Liver (tissue), 9 donors: ENCODE measurements around the gene ZW10. TPM values are rescaled to one million over a fixed set of nuclear protein-coding genes. Genes with fewer than 3 reads are reported as not detected.

Source experiments
- DNase-seq: peaks from one replicate; pipeline ENCODE4 v3.0.0-alpha.2; 2017; ENCODE audit warnings: low spot score
- H3K27ac ChIP-seq, 2 donors: one replicate each; pipeline ENCODE4 v1.7.0; 2013; ENCODE audit warnings: inconsistent platforms in 2 of 2, low read length in 2 of 2, control low read depth in 1 of 2, low read depth in 1 of 2, mild to moderate bottlenecking in 1 of 2
- H3K27me3 ChIP-seq, 4 donors: one replicate each; pipeline versions ENCODE4 v1.6.1 to v1.7.0; 2013; ENCODE audit warnings: low read length in 3 of 4, inconsistent platforms in 1 of 4, mild to moderate bottlenecking in 1 of 4, moderate library complexity in 1 of 4; ENCODE audit not compliant: control insufficient read depth in 4 of 4, insufficient read depth in 4 of 4
- H3K36me3 ChIP-seq, 4 donors: one replicate each; pipeline versions ENCODE4 v1.6.1 to v1.7.0; 2013; ENCODE audit warnings: low read length in 3 of 4, mild to moderate bottlenecking in 3 of 4, low read depth in 1 of 4, moderate library complexity in 1 of 4; ENCODE audit not compliant: control insufficient read depth in 4 of 4, insufficient read depth in 3 of 4
- H3K4me1 ChIP-seq, 4 donors: one replicate each; pipeline versions ENCODE4 v1.6.1 to v1.7.0; 2013; ENCODE audit warnings: low read length in 3 of 4, mild to moderate bottlenecking in 3 of 4, moderate library complexity in 1 of 4; ENCODE audit not compliant: control insufficient read depth in 4 of 4, insufficient read depth in 4 of 4
- H3K4me3 ChIP-seq, 3 donors: one replicate each; pipeline versions ENCODE4 v1.6.1 to v1.7.0; 2013; ENCODE audit warnings: low read length in 3 of 3, control low read depth in 1 of 3, low read depth in 1 of 3, mild to moderate bottlenecking in 1 of 3
- H3K9ac ChIP-seq, 2 donors: one replicate each; pipeline ENCODE4 v1.7.0; 2013; ENCODE audit warnings: low read length in 2 of 2, mild to moderate bottlenecking in 2 of 2, moderate library complexity in 2 of 2, control low read depth in 1 of 2, low read depth in 1 of 2
- H3K9me3 ChIP-seq, 4 donors: one replicate each; pipeline versions ENCODE4 v1.6.1 to v1.7.0; 2013; ENCODE audit warnings: low read length in 3 of 4; ENCODE audit not compliant: control insufficient read depth in 4 of 4
- EGR1 ChIP-seq, 2 donors: IDR thresholded peaks; 2 replicates each; pipeline ENCODE4 v1.6.1; 2016 to 2018; ENCODE audit warnings: antibody characterized with exemption in 2 of 2, low read depth in 2 of 2
- FOXA1 ChIP-seq: IDR thresholded peaks from 2 replicates; pipeline ENCODE4 v1.6.1; 2016; ENCODE audit warnings: antibody characterized with exemption
- FOXA2 ChIP-seq: IDR thresholded peaks from 2 replicates; pipeline ENCODE4 v1.6.1; 2016; ENCODE audit warnings: antibody characterized with exemption
- GABPA ChIP-seq, 2 donors: IDR thresholded peaks in 1 of 2; conservative IDR thresholded peaks in 1 of 2; 2 replicates each; pipeline ENCODE4 v1.6.1; 2016; ENCODE audit warnings: antibody characterized with exemption in 2 of 2, mild to moderate bottlenecking in 1 of 2, moderate library complexity in 1 of 2
- HNF4A ChIP-seq, 2 donors: conservative IDR thresholded peaks; 2 replicates each; pipeline ENCODE4 v1.6.1; 2016; ENCODE audit warnings: antibody characterized with exemption in 2 of 2, mild to moderate bottlenecking in 2 of 2
- HNF4G ChIP-seq: IDR thresholded peaks from 2 replicates; pipeline ENCODE4 v1.6.1; 2016; ENCODE audit warnings: antibody characterized with exemption
- JUND ChIP-seq, 2 donors: IDR thresholded peaks; 2 replicates each; pipeline ENCODE4 v1.6.1; 2016; ENCODE audit warnings: antibody characterized with exemption in 2 of 2
- NR2F2 ChIP-seq: IDR thresholded peaks from 2 replicates; pipeline ENCODE4 v1.6.1; 2016; ENCODE audit warnings: antibody characterized with exemption
- RAD21 ChIP-seq, 2 donors: IDR thresholded peaks; 2 replicates each; pipeline ENCODE4 v1.6.1; 2016; ENCODE audit warnings: antibody characterized with exemption in 2 of 2, mild to moderate bottlenecking in 2 of 2
- RXRA ChIP-seq, 2 donors: IDR thresholded peaks; 2 replicates each; pipeline ENCODE4 v1.6.1; 2017 to 2018; ENCODE audit warnings: antibody characterized with exemption in 2 of 2, mild to moderate bottlenecking in 1 of 2
- SP1 ChIP-seq: IDR thresholded peaks from 2 replicates; pipeline ENCODE4 v1.6.1; 2018; ENCODE audit warnings: antibody characterized with exemption, mild to moderate bottlenecking
- TAF1 ChIP-seq: conservative IDR thresholded peaks from 2 replicates; pipeline ENCODE4 v1.6.1; 2016; ENCODE audit warnings: antibody characterized with exemption, mild to moderate bottlenecking
- YY1 ChIP-seq: IDR thresholded peaks from 2 replicates; pipeline ENCODE4 v1.6.1; 2016; ENCODE audit warnings: antibody characterized with exemption, mild to moderate bottlenecking
- WGBS: extraction: QIAGEN DNeasy Blood & Tissue Kit; methylation state at CpG from one replicate; pipeline ENCODE4 v1.1.7; 2013; 5-methylcytosine and 5-hydroxymethylcytosine counted together
- polyA plus RNA-seq, 2 donors: library from polyadenylated mRNA; stranded (reverse) in 1 of 2; unstranded in 1 of 2; fragments of 200-250 nt in 1 of 2; fragments of >200 nt in 1 of 2; fragmentation: Nextera tagmentation in 1 of 2; extraction: Ambion mirVana in 1 of 2; gene quantifications; one replicate each; pipeline versions ENCODE4 v1.2.1 to v1.2.3, GENCODE V29; 2013 to 2015
- total RNA-seq, 2 donors: library from RNA; depleted of rRNA; stranded (reverse); fragments of >200 nt; gene quantifications; one replicate each; pipeline ENCODE4 v1.2.3, GENCODE V29; 2014
- TF ChIP-seq, protein P1 (sequence below): IDR thresholded peaks from 2 replicates; pipeline ENCODE4 v1.6.1; 2016; ENCODE audit warnings: antibody characterized with exemption
- TF ChIP-seq, protein P2 (sequence below): IDR thresholded peaks from 2 replicates; pipeline ENCODE4 v1.6.1; 2016; ENCODE audit warnings: antibody characterized with exemption, mild to moderate bottlenecking
- TF ChIP-seq, protein P3 (sequence below): IDR thresholded peaks from 2 replicates; pipeline ENCODE4 v1.6.1; 2016; ENCODE audit warnings: antibody characterized with exemption
- TF ChIP-seq, protein P4 (sequence below): IDR thresholded peaks from 2 replicates; pipeline ENCODE4 v1.6.1; 2016; ENCODE audit warnings: antibody characterized with exemption
- TF ChIP-seq, protein P5 (sequence below): fragments of 150-350 bp; IDR thresholded peaks from 2 replicates; pipeline ENCODE4 v1.5.1; 2017; ENCODE audit warnings: improper control_type of control experiment, low read depth, low read length; ENCODE audit not compliant: missing input control
- donor health status: healthy.
- donor health status: healthy.
- donor health status: healthy.
- donor health status: healthy.
- donor health status: healthy.

The ZW10 gene
- total and polyA plus RNA-seq, 4 donors = 3.7 to 16.8 (median 9.3) TPM

DNA sequence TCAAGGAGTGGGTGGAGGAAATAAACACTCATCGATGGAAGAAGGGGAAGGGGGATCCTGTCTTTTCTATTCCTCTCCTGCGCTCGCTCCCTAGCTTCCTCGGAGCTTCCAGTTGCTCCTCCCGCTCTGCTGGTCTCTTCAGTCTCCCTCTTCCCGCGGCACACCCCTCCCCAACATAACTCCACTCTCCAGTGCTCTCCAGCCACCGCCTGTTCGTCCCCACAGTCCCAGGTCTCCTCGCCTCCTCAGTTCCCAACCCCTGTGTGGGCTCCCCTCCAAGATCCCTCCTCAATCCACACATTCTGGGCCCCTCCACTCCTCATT lies 438 bp downstream of the ZW10 start:
- Histone ChIP-seq H3K9me3 (no peaks in the 10 kb centered on the region), H3K27ac (peak overlapping the region; percentile 64 to 82), H3K4me3 (peak overlapping the region; percentile 70 to 100 (median 74)), H3K4me1 (peaks cover 0 to 16% (median 8%) of the 10 kb centered on the region in 4 donors), H3K9ac (peak overlapping the region; percentile 85 to 94), H3K27me3 (no peaks in the 10 kb centered on the region), H3K36me3 (peaks cover 0 to 6% (median 3%) of the 10 kb centered on the region in 4 donors)
- WGBS = under 1% methylated on average over 10 of the region's 10 CpGs
- DNase-seq = no peak
- TF ChIP-seq, protein P1, sequence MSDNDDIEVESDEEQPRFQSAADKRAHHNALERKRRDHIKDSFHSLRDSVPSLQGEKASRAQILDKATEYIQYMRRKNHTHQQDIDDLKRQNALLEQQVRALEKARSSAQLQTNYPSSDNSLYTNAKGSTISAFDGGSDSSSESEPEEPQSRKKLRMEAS = no peak
- no peak for TF ChIP-seq NR2F2
- TF ChIP-seq HNF4A (conservative IDR thresholded peaks at IDR 0.05) = no peak
- TF ChIP-seq, protein P2, sequence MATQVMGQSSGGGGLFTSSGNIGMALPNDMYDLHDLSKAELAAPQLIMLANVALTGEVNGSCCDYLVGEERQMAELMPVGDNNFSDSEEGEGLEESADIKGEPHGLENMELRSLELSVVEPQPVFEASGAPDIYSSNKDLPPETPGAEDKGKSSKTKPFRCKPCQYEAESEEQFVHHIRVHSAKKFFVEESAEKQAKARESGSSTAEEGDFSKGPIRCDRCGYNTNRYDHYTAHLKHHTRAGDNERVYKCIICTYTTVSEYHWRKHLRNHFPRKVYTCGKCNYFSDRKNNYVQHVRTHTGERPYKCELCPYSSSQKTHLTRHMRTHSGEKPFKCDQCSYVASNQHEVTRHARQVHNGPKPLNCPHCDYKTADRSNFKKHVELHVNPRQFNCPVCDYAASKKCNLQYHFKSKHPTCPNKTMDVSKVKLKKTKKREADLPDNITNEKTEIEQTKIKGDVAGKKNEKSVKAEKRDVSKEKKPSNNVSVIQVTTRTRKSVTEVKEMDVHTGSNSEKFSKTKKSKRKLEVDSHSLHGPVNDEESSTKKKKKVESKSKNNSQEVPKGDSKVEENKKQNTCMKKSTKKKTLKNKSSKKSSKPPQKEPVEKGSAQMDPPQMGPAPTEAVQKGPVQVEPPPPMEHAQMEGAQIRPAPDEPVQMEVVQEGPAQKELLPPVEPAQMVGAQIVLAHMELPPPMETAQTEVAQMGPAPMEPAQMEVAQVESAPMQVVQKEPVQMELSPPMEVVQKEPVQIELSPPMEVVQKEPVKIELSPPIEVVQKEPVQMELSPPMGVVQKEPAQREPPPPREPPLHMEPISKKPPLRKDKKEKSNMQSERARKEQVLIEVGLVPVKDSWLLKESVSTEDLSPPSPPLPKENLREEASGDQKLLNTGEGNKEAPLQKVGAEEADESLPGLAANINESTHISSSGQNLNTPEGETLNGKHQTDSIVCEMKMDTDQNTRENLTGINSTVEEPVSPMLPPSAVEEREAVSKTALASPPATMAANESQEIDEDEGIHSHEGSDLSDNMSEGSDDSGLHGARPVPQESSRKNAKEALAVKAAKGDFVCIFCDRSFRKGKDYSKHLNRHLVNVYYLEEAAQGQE = no peak
- no peak for TF ChIP-seq FOXA1
- no peak for TF ChIP-seq GABPA (IDR thresholded peaks at IDR 0.05 in 1 of 2, conservative IDR thresholded peaks at IDR 0.05 in 1 of 2)
- TF ChIP-seq, protein P3, sequence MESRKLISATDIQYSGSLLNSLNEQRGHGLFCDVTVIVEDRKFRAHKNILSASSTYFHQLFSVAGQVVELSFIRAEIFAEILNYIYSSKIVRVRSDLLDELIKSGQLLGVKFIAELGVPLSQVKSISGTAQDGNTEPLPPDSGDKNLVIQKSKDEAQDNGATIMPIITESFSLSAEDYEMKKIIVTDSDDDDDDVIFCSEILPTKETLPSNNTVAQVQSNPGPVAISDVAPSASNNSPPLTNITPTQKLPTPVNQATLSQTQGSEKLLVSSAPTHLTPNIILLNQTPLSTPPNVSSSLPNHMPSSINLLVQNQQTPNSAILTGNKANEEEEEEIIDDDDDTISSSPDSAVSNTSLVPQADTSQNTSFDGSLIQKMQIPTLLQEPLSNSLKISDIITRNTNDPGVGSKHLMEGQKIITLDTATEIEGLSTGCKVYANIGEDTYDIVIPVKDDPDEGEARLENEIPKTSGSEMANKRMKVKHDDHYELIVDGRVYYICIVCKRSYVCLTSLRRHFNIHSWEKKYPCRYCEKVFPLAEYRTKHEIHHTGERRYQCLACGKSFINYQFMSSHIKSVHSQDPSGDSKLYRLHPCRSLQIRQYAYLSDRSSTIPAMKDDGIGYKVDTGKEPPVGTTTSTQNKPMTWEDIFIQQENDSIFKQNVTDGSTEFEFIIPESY = no peak
- TF ChIP-seq, protein P4, sequence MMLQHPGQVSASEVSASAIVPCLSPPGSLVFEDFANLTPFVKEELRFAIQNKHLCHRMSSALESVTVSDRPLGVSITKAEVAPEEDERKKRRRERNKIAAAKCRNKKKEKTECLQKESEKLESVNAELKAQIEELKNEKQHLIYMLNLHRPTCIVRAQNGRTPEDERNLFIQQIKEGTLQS = no peak
- no peak for TF ChIP-seq TAF1
- no peak for TF ChIP-seq RAD21 (IDR thresholded peaks at IDR 0.05)
- TF ChIP-seq SP1 = no peak
- TF ChIP-seq HNF4G = no peak
- no peak for TF ChIP-seq JUND (IDR thresholded peaks at IDR 0.05)
- no peak for TF ChIP-seq RXRA (IDR thresholded peaks at IDR 0.05)
- TF ChIP-seq FOXA2 = no peak
- no peak for TF ChIP-seq YY1
- TF ChIP-seq EGR1 (IDR thresholded peaks at IDR 0.05; ENCODE audit: low read depth in 2 of 2) = no peak
- TF ChIP-seq, protein P5, sequence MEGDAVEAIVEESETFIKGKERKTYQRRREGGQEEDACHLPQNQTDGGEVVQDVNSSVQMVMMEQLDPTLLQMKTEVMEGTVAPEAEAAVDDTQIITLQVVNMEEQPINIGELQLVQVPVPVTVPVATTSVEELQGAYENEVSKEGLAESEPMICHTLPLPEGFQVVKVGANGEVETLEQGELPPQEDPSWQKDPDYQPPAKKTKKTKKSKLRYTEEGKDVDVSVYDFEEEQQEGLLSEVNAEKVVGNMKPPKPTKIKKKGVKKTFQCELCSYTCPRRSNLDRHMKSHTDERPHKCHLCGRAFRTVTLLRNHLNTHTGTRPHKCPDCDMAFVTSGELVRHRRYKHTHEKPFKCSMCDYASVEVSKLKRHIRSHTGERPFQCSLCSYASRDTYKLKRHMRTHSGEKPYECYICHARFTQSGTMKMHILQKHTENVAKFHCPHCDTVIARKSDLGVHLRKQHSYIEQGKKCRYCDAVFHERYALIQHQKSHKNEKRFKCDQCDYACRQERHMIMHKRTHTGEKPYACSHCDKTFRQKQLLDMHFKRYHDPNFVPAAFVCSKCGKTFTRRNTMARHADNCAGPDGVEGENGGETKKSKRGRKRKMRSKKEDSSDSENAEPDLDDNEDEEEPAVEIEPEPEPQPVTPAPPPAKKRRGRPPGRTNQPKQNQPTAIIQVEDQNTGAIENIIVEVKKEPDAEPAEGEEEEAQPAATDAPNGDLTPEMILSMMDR = no peak
